Stimulated activated CD4-positive, alpha-beta T cell treated with anti-CD3 and anti-CD28 coated beads, TNF-alpha, amount 100 ng/mL, for 4 hours (primary cell): ENCODE results near the gene ABHD6.
"Not testable (repeated sequence)": the region's sequence is repeated elsewhere in the genome, so short reads cannot be mapped to it uniquely, and the experiment has no call there.

Experiments used
- DNase-seq, 3 experiments: peaks; one replicate each; pipeline ENCODE4 v3.0.0-alpha.2; 2020; ENCODE audit warnings: low read depth in 3 of 3

Gene ABHD6

DNA sequence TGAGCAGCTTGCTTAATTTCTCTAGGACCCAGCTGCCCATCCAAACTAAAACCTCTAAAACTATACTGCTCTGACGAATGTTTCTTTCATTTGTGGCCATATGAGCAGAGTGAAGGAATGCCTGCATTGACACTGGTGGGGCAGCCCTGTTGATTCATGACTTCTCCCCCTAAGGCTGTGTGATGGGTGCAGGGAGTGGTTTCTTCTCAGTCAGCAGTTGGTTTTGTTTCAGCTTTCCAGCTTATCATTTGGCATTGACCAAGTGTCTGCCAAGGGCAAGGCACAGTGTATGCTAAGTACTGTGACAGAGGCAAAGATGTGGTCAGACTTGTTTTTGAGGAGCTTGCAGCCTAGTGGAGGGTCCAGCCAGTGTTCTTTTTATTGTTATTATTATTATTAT is 4.7 kb downstream of the ABHD6 start:
- no peak for DNase-seq

DNA sequence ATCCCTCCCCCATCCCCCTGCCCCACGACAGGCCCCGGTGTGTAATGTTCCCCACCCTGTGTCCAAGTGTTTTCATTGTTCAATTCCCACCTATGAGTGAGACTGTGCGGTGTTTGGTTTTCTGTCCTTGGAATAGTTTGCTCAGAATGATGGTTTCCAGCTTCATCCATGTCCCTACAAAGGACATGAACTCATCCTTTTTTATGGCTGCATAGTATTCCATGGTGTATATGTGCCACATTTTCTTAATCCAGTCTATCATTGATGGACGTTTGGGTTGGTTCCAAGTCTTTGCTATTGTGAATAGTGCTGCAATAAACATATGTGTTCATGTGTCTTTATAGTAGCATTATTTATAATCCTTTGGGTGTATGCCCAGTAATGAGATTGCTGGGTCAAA is 5.3 kb downstream of the ABHD6 start:
- not testable (repeated sequence) for DNase-seq

DNA sequence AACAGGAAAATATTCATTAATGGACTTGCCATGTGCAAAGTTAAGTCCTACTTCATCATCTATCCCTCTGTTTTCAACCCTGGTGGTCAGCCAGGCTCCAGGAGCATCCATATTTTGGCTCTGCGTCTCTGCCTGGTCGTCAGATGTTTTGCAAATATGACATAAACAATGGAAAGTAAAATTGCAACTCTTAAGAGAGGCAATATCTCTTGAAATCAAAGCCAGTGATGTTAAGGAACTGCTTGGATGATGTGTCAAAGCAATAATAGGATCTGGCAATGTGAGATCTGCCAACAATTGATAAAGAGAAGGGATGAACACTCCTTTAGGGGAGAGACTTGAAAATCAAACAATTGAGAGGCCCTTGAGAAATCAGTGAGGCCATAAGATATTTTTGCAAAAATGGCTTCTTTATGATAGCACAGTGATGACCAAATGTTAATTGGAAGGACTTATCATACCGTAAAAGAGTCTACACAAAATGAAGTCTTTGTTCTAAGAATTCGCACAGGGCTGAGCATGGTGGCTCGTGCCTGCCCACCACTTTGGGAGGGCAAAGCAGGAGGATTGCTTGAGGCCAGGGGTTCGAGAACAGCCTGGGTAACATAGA is 6.5 kb downstream of the ABHD6 start:
- no peak for DNase-seq

DNA sequence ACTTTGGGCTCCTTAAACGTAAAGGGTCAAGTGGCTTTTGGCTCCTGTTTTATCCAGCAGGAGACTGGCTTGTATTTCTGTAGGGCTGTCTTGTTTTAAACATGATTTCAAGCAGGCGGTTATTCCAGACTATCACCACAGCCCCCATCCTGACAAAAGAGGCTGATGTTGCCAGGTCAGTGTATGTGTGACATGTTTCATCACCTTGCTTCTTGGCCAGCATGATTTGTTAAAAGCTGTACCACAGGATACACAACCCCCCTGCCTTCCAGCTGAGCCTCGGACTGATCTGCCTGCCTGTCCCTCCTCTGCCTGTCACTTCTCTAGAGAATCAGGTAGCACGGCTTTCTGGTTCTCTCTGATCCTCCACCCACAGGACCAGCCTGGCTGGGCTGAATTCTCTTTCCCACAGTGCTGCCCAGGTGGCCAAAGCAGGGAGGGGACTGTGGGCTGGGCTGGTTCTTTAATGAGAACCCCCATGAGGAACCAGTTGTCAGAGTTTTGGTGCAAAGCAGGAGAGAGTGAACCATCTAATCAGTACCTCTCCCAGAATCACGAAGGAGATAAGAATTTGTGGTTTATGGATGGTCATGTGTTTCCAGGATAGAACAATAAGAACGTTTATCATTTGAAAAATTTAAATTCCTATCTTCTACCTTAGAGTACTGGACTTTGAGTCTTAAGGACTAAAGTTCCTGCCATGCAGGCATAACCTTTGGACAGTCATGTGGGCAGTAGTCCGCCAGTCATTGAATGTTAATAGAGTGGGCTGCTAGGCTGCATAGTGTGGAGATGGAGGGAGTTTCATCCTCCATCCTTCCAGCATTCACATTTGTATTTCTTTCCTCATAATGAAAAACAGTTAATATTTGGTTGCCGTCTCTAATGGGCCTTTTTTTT is 8.8 kb downstream of the ABHD6 start:
- no peak for DNase-seq

- no peak for DNase-seq
Observed at GRCh38 chr3:58249358-58250092, 11.9 kb downstream of the ABHD6 start.

- DNase-seq = no peak
Observed at GRCh38 chr3:58250093-58250707, 12.6 kb downstream of the ABHD6 start.

DNA sequence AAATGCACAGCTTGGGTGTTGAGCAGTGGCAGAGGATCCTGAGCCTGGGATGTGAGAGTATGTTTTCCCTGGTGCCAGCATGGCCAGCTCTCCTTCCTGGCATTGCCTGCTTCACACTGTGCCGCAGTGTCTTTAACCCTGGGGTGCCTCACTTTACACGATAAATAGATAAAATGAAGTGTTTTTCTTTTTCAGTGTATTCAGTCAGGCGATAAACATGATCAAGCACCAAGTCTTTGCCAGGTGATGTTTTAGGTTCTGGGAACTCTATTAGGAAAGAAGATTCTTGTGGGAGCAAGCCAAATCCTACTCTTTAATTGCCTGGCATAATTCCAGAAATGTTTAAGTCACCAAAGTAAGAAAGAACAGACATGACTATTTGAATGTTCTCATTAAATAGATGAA is 14.0 kb downstream of the ABHD6 start:
- no peak for DNase-seq

GRCh38 chr3:58254144-58254543 is 16.6 kb downstream of the ABHD6 start:
- no peak for DNase-seq

DNA sequence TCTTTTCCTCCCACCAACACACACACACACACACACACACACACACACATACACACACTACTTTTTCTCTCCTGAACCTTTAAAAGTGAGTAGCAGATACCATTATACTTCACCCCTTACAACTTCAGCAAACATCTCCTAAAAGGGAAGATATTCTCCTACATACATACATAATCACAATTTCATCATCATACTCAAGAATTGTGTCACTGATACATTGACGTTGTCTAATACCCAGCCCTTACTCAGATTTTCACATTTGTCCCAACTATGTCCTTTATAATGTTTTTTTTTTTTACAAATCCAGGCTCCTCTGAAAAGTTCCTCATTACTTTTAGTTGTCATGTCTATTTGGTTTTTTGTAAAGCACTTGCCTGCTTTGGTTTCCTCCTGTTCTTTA is 18.5 kb downstream of the ABHD6 start:
- DNase-seq = no peak

DNA sequence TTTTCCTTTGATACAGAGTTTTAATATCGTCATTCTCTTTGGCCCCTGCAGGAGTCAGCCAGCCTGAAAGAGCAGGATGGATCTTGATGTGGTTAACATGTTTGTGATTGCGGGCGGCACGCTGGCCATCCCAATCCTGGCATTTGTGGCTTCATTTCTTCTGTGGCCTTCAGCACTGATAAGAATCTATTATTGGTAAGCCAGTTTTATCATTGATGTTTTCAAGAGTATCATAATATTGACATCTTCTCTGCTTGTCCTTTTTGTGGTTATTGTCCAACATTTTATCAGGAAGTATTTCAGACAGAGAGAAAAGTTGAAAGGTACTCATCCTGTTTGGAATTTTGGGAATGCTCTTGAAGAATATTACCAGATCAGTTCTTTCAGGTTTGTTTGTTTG is 18.9 kb downstream of the ABHD6 start:
- DNase-seq = no peak

DNA sequence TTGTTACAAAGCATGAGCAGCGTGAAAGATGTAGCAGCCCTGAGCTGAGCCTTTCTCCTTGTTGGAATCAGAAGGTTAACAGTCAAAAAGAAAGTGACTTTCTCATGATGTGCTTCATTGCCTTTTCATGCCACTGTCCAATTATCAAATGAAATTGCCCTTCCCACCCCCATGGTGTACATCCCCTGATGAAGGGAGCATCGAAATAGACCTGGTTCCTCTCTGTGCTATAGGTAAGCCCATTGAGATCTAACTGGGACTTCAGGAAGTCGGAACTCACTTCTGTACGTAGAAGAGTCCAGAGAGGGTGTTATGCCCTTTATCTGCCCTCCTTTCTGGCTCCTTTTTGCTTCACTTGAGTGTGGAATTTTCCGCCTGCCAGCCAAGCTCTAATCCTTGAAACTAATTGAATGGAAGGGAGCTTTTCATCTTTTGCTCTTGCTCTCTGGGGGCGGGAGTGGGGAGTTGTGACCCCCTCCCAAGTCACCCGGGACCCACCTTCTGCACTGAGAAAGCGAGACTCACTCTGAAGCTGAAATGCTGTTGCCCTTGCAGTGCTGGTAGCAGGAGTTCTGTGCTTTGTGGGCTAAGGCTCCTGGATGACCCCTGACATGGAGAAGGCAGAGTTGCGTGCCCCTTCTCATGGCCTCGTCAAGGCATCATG is 20.9 kb downstream of the ABHD6 start:
- no peak for DNase-seq

DNA sequence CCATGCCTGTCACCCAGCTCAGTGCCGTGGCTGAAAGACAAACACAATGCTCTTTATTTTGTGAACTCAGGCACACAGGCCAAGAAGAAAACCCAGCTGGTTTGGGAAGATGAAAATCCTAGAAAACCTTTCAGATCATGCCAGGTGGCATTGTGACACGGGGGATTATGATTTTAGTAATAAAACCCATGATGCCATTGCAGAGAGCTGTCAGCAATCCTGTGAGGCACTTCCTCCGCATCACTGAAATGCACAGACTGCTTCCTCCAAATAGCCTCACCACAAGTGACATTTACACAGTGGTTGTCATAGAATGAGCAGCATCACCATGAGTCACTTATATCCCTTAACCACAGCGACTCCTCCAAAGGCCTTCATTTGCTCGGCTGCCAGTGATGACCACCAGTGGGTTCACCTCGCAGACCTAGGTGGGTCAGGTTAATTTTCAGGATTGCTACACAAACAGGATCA is 22.7 kb downstream of the ABHD6 start:
- DNase-seq = no peak

DNA sequence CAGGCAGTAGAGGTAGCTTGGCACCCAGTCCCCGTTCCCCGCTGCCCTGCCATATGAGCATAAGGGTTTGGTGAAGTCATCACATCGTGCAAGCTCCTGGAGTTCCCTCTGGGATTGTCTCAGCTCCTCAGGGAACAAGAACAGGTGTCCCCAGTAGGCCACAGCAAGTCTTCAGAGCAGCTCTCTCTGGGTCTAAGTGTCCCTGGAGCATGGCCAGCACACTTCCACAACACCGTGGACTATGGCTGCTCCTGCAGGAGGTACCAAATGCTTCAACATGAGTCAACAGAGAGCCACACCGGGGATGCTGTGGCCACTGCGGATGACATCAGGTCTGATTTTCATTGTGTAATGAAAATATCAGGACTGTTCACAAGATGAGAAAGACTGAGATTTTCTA is 23.1 kb downstream of the ABHD6 start:
- no peak for DNase-seq

- DNase-seq = no peak
Observed at GRCh38 chr3:58261954-58262666, 24.5 kb downstream of the ABHD6 start.

GRCh38 chr3:58266577-58266976 is 29.0 kb downstream of the ABHD6 start:
- DNase-seq = no peak

DNA sequence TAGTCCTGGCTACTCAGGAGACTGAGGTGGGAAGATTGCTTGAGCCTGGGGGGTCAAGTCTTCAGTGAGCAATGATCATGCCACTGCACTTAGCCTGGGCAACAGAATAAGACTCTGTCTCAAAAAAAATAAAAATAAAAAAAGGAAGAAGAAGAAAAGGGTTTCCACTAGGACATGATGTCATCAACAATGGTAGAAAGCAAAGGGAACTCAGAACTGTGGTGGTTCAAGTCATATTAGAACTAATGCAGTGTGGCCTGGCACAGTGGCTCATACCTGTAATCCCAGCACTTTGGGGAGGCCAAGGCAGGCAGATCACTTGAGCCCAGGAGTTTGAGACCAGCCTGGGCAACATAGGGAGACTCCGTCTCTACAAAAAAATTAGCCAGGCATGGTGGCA is 30.0 kb downstream of the ABHD6 start:
- DNase-seq = not testable (repeated sequence)

GRCh38 chr3:58269356-58269755 is 31.8 kb downstream of the ABHD6 start:
- DNase-seq = no peak

DNA sequence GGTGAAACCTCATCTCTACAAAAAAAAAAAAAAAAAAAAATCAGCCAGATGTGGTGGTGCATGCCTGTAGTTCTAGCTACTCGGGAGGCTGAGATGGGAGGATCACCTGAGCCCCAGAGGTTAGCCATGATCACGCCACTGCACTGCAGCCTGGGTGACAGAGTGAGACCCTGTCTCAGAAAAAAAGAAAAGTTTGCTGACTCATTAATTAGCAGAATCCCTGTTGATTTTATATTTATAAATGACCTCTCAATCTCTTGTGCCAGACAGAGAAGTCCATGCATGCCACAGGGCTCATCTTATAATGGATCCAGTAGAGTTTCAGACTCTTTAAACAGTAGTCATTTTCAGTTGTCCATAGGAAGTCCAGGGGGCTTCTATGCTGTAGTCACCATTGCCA is 32.9 kb downstream of the ABHD6 start:
- no peak for DNase-seq

- DNase-seq = no peak
Observed at GRCh38 chr3:58271901-58272501, 34.4 kb downstream of the ABHD6 start.

- no peak for DNase-seq
Observed at GRCh38 chr3:58272891-58273290, 35.3 kb downstream of the ABHD6 start.
